ENCODE data around the gene SLC35F3. TPM values are rescaled to one million over a fixed set of nuclear protein-coding genes. Genes with fewer than 3 reads are reported as not detected.

Gene SLC35F3
- total RNA-seq, 2 experiments from 2014 or later, result 34.4 to 35.7 TPM

- Mint-ChIP-seq H3K27me3 (ENCODE audit: low read depth) (no peaks in the 10 kb centered on the region), H3K4me3 (peak overlapping the region; percentile 97), H3K27ac (peak overlapping the region; percentile 100), H3K9me3 (ENCODE audit: insufficient read depth) (no peaks in the 10 kb centered on the region), H3K4me1 (ENCODE audit: low read depth) (peaks cover 36% of the 10 kb centered on the region), H3K36me3 (ENCODE audit: low read depth) (peaks cover 25% of the 10 kb centered on the region)
- no peak for ATAC-seq
- DNase-seq, result no peak
- ChIA-PET POLR2A (interaction anchor here (1.2 to 2.0 kb wide), 4 partner anchors 8 to 105 kb away, joined by 4 to 24 read pairs (median 10); no protein-coding TSS in a partner anchor), CTCF (interaction anchor here (1.0 to 3.9 kb wide), 4 partner anchors 10 to 160 kb away, joined by 3 to 17 read pairs (median 4); no protein-coding TSS in a partner anchor)
These were observed 467.7 kb downstream of the SLC35F3 start for GRCh38 chr1:234372011-234372757.

- peaks cover 37% of the 10 kb centered on the region for H3K4me1 Mint-ChIP-seq (ENCODE audit: low read depth)
- ATAC-seq, result peak; percentile 90
These were observed 468.8 kb downstream of the SLC35F3 start, which contains the start of gene COA6 for GRCh38 chr1:234373064-234373958. COA6 (plus strand) TSS chr1:234373456; CDS start chr1:234373467, 11 bp downstream.

GRCh38 chr1:234373959-234374254 lies 469.4 kb downstream of the SLC35F3 start:
- H3K4me3 Mint-ChIP-seq, result peak overlapping the region; percentile 97
- peak overlapping the region; percentile 100 for H3K27ac Mint-ChIP-seq
- no peak for DNase-seq
- H3K9me3 Mint-ChIP-seq (ENCODE audit: insufficient read depth), result no peaks in the 10 kb centered on the region
- H3K4me1 Mint-ChIP-seq (ENCODE audit: low read depth), result peaks cover 37% of the 10 kb centered on the region
- H3K36me3 Mint-ChIP-seq (ENCODE audit: low read depth), result peaks cover 42% of the 10 kb centered on the region
- POLR2A ChIA-PET, result interaction anchor here (0.6 to 2.0 kb wide), 15 partner anchors 8 to 729 kb away, joined by 3 to 24 read pairs (median 3); partner anchors contain the start of gene IRF2BP2
- ATAC-seq, result no peak
- no peaks in the 10 kb centered on the region for H3K27me3 Mint-ChIP-seq (ENCODE audit: low read depth)
- CTCF ChIA-PET, result interaction anchor here (0.8 to 3.9 kb wide), 8 partner anchors 10 to 203 kb away, joined by 3 to 17 read pairs (median 8); no protein-coding TSS in a partner anchor

More at GRCh38 chr1:234373064-234373958, 468.8 kb downstream of the SLC35F3 start, which contains the start of gene COA6:
- ChIA-PET POLR2A (interaction anchor here (0.6 to 2.0 kb wide), 18 partner anchors 9 to 730 kb away, joined by 3 to 24 read pairs (median 3); partner anchors contain the start of gene IRF2BP2), CTCF (interaction anchor here (0.8 to 3.9 kb wide), 9 partner anchors 8 to 202 kb away, joined by 3 to 17 read pairs (median 8); no protein-coding TSS in a partner anchor)
- Mint-ChIP-seq H3K27ac (peak within 1 kb of the TSS; percentile 100), H3K27me3 (ENCODE audit: low read depth) (no peaks in the 10 kb centered on the region), H3K4me3 (peak within 1 kb of the TSS; percentile 97), H3K9me3 (ENCODE audit: insufficient read depth) (no peaks in the 10 kb centered on the region), H3K36me3 (ENCODE audit: low read depth) (peaks cover 36% of the 10 kb centered on the region)
- DNase-seq, result peak; percentile 94

Small RNAs within 50 kb of the gene (microRNA-seq; reads per million reads assigned to microRNA genes)
- gene MIR4671, result 43.6 reads per million, percentile 48 among the genes with 10 or more reads in this experiment
